GM12801 (cell line): ENCODE measurements around the gene SIRPG.

Source experiments
- TF ChIP-seq, protein P1 (sequence below): IDR thresholded peaks from one replicate; pipeline ENCODE4 v1.5.1; 2011; ENCODE audit warnings: control low read depth; ENCODE audit not compliant: insufficient read length; ENCODE audit errors: extremely low read depth

The SIRPG gene

DNA sequence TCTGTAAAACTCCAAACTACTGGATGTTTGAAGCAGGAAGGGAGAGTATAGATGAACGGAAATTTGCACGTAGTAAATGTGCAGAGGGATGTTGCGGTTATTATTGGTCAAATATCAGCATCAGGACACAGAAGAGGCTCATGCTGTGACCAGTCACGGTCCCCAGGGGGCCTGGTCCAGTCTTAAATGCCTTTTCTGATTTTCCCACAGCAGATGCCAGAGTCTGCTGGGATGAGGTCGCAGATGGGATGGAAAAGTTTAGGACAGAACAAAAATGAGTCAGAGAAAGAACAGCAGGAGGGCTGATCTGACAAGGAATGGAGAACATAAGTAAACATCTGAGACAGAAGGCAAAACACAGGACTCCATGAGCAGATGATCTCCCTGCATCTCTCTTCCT, 11.7 kb upstream of the SIRPG start:
- TF ChIP-seq, protein P1, sequence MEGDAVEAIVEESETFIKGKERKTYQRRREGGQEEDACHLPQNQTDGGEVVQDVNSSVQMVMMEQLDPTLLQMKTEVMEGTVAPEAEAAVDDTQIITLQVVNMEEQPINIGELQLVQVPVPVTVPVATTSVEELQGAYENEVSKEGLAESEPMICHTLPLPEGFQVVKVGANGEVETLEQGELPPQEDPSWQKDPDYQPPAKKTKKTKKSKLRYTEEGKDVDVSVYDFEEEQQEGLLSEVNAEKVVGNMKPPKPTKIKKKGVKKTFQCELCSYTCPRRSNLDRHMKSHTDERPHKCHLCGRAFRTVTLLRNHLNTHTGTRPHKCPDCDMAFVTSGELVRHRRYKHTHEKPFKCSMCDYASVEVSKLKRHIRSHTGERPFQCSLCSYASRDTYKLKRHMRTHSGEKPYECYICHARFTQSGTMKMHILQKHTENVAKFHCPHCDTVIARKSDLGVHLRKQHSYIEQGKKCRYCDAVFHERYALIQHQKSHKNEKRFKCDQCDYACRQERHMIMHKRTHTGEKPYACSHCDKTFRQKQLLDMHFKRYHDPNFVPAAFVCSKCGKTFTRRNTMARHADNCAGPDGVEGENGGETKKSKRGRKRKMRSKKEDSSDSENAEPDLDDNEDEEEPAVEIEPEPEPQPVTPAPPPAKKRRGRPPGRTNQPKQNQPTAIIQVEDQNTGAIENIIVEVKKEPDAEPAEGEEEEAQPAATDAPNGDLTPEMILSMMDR, result no peak

DNA sequence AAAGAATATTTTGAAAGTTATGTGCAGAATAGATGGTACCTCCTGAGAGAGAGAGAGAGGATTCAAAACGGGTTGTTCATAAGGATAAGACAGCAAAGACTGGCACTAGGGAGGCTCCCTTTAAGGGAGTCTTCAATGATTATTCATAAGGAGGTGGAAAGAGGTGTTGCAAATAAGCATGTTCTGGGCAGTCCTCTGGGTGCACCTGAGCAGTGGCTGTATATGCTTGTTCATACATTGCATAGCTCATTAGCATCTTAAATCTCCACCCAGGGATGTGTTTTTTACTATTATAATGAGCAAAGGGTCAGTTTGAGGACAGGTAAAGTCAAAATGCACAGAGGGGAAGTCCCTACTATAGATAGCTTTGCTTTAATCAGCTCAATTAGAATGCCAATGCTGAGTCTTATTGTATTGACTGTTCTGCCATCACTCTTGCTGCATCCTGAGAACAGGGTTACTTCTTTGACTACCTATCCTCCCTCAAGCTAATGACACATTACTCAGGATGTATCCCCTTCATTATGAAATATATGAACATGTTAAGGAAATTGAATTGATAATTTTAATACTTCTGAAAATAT, 10.0 kb upstream of the SIRPG start:
- TF ChIP-seq, protein P1, result no peak

DNA sequence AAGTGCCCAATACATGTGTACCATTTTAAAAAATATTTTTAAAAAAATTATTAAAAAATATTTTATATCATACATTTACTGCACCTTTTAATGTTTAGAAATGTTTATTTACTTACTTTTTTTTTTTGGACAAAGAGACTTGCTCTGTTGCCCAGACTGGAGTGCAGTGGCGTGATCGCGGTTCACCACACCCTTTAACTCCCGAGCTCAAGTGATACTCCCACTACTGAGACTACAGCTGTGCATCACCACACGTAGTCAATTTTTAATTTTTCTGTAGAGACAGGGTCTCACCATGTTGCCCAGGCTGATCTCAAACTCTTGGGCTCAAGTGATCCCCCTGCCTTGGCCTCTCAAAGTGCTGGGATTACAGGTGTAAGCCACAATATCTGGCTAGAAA, 9.2 kb upstream of the SIRPG start:
- TF ChIP-seq, protein P1, result no peak

DNA sequence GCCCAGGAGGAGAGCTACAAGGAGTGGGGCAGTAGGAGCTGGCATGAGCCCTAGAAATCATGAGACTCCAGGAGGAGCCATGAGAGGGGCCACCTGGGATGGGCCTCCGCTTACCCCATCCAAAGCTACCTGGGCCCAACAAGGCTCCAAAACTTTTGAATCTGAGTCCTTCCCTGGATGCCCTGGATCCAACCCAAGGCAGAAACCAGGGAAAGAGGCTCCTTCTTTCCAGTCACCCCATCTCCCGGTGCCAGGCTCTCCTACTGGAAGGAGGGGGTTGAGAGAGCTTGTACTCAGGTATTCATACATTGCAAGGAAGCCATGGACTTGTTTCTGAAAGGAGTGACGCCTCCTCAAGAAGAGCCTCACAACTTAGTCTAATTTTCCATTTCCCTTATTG, 7.8 kb upstream of the SIRPG start:
- TF ChIP-seq, protein P1, result no peak

DNA sequence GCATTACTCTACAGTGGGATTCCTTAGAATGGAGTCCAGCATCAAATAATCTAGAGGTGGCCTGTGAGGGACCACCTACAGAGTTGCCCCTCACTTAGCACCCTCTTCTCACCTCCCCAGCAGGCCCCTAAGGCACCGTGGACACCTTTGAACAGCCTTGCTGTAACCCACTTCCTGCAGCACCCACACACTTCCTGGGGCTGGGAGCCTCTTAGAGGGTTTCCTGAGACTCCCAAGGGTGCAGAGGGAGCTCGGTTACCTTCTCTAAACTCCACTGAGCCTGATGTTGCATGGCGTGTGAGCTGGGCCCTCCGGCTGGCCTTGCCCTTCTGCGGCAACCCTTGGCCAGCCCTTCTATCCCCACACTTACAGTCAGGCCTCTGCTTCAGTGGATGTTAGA, 7.3 kb upstream of the SIRPG start:
- TF ChIP-seq, protein P1, result no peak

DNA sequence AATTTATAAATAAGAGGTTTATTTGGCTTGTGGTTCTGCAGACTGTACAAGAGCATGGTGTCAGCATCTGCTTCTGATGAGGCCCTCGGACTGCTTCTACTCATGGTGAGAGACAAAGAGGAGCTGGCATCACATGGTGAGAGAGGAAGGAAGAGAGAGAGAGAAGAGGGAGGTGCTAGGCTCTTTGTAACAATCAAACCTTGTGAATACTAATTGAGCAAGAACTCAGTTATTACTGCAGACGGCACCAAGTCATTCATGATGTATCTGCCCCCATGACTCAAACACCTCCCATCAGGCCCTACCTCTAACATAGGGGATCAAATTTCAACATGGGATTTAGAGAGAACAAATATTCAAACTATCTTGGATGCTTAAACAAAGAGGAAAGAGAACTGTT, 6.3 kb upstream of the SIRPG start:
- TF ChIP-seq, protein P1, result no peak

DNA sequence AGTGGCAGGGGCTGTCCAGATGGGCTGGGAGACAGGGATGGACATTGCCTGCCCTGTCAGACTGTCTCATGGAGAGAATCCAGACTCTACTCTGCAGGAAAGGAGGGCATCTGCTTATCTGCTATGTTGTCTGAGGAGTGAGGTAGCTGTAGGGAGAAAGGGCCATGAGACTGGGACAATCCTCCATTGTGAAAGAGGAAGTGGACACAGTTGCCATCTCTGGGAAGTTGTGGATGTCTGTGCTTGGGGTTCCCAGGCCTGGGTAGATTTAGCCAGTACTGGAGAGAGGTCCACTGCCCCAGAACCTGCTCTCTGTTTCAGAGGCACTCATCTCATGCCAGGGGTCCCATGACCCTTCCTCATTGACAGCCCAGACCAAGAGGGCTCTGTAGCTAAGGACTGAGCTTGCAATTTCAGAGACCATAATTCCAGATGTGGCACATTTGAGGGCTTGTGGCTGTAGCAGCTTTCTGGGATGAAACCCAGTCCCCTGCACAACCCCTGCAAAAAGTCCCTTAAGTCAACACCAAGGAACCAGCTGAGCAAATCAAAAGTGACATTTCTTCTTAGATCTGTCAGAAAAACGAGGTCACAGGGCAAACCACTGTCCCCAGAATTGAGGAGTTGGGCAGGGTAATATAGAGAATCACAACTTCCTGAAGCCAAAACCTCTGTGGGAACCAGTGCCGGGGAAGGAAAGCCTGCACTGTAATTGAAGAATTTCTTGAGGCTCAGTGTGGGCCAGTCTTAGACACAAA, 4.1 kb upstream of the SIRPG start:
- TF ChIP-seq, protein P1, result no peak
